HEK293 (cell line): Measurements from ENCODE around the gene APC2.

ENCODE experiments used
- HOXA7 ChIP-seq: sonication (generic); formaldehyde crosslinking; IDR thresholded peaks from 2 replicates; pipeline ENCODE4 v1.8.1; 2022; ENCODE audit warnings: missing genetic modification reagents, borderline replicate concordance
- KLF9 ChIP-seq: fragments of 450-650 bp; formaldehyde crosslinking; IDR thresholded peaks from 2 replicates; pipeline ENCODE4 v1.5.1; 2016; ENCODE audit warnings: missing biosample characterization, missing genetic modification characterization, low read depth
- ZNF530 ChIP-seq: fragments of 450-650 bp; formaldehyde crosslinking; IDR thresholded peaks from 2 replicates; pipeline ENCODE4 v1.5.1; 2016; ENCODE audit warnings: low read depth, missing biosample characterization, missing genetic modification characterization
- ZNF600 ChIP-seq: fragments of 450-650 bp; formaldehyde crosslinking; IDR thresholded peaks from 2 replicates; pipeline ENCODE4 v1.5.1; 2016; ENCODE audit warnings: missing biosample characterization, missing genetic modification characterization
- ZSCAN30 ChIP-seq: fragments of 450-650 bp; IDR thresholded peaks from 2 replicates; pipeline ENCODE4 v1.5.1; 2018; ENCODE audit warnings: missing biosample characterization, mild to moderate bottlenecking, missing genetic modification characterization, moderate library complexity
- TF ChIP-seq, protein P1 (sequence below): fragments of 450-650 bp; formaldehyde crosslinking; IDR thresholded peaks from 2 replicates; pipeline ENCODE4 v1.5.1; 2016; ENCODE audit warnings: missing biosample characterization, missing genetic modification characterization
- TF ChIP-seq, protein P2 (sequence below): fragments of 450-650 bp; formaldehyde crosslinking; IDR thresholded peaks from 2 replicates; pipeline ENCODE4 v1.5.1; 2016; ENCODE audit warnings: missing biosample characterization, missing genetic modification characterization
- TF ChIP-seq, protein P3 (sequence below): fragments of 450-650 bp; formaldehyde crosslinking; IDR thresholded peaks from 2 replicates; pipeline ENCODE4 v1.5.1; 2016; ENCODE audit warnings: missing biosample characterization, missing genetic modification characterization, low read depth

DNA sequence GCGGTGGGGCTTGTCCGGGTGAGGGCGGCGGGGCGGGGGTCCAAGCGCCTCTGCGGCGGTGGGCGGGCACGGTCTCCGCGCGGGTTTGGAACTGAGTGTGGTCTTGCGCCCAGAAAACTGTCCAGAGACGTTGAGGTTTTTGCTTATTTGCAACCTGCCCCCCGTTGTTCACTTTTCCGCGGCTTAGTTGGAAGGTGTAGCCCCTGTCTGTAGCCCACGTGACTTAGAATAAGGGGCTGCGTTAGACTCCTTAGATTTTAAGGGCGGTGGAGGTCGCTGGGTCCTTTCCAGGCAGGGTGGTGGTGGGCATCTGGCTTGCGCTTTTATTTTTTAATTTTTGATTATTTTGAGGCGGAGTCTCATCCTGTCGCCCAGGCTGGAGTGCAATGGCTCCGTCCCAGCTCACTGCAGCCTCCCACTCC lies 11.0 kb upstream of the APC2 start:
- no peak for TF ChIP-seq ZNF530 (tag by site-specific recombination)
- TF ChIP-seq HOXA7 (CRISPR knock-in tag), result no peak
- TF ChIP-seq, protein P1, sequence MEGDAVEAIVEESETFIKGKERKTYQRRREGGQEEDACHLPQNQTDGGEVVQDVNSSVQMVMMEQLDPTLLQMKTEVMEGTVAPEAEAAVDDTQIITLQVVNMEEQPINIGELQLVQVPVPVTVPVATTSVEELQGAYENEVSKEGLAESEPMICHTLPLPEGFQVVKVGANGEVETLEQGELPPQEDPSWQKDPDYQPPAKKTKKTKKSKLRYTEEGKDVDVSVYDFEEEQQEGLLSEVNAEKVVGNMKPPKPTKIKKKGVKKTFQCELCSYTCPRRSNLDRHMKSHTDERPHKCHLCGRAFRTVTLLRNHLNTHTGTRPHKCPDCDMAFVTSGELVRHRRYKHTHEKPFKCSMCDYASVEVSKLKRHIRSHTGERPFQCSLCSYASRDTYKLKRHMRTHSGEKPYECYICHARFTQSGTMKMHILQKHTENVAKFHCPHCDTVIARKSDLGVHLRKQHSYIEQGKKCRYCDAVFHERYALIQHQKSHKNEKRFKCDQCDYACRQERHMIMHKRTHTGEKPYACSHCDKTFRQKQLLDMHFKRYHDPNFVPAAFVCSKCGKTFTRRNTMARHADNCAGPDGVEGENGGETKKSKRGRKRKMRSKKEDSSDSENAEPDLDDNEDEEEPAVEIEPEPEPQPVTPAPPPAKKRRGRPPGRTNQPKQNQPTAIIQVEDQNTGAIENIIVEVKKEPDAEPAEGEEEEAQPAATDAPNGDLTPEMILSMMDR, result no peak
- TF ChIP-seq ZSCAN30, result no peak
- TF ChIP-seq, protein P2, sequence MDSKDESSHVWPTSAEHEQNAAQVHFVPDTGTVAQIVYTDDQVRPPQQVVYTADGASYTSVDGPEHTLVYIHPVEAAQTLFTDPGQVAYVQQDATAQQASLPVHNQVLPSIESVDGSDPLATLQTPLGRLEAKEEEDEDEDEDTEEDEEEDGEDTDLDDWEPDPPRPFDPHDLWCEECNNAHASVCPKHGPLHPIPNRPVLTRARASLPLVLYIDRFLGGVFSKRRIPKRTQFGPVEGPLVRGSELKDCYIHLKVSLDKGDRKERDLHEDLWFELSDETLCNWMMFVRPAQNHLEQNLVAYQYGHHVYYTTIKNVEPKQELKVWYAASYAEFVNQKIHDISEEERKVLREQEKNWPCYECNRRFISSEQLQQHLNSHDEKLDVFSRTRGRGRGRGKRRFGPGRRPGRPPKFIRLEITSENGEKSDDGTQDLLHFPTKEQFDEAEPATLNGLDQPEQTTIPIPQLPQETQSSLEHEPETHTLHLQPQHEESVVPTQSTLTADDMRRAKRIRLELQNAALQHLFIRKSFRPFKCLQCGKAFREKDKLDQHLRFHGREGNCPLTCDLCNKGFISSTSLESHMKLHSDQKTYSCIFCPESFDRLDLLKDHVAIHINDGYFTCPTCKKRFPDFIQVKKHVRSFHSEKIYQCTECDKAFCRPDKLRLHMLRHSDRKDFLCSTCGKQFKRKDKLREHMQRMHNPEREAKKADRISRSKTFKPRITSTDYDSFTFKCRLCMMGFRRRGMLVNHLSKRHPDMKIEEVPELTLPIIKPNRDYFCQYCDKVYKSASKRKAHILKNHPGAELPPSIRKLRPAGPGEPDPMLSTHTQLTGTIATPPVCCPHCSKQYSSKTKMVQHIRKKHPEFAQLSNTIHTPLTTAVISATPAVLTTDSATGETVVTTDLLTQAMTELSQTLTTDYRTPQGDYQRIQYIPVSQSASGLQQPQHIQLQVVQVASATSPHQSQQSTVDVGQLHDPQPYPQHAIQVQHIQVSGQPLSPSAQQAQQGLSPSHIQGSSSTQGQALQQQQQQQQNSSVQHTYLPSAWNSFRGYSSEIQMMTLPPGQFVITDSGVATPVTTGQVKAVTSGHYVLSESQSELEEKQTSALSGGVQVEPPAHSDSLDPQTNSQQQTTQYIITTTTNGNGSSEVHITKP (tag by site-specific recombination), result no peak
- no peak for TF ChIP-seq ZNF600
- TF ChIP-seq, protein P3, sequence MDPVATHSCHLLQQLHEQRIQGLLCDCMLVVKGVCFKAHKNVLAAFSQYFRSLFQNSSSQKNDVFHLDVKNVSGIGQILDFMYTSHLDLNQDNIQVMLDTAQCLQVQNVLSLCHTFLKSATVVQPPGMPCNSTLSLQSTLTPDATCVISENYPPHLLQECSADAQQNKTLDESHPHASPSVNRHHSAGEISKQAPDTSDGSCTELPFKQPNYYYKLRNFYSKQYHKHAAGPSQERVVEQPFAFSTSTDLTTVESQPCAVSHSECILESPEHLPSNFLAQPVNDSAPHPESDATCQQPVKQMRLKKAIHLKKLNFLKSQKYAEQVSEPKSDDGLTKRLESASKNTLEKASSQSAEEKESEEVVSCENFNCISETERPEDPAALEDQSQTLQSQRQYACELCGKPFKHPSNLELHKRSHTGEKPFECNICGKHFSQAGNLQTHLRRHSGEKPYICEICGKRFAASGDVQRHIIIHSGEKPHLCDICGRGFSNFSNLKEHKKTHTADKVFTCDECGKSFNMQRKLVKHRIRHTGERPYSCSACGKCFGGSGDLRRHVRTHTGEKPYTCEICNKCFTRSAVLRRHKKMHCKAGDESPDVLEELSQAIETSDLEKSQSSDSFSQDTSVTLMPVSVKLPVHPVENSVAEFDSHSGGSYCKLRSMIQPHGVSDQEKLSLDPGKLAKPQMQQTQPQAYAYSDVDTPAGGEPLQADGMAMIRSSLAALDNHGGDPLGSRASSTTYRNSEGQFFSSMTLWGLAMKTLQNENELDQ (tag by site-specific recombination), result no peak
- no peak for TF ChIP-seq KLF9 (tag by site-specific recombination)
